ENCODE measurements around the gene AEBP1.
A peak's percentile ranks its signal among the peaks of the same experiment; 100 is the strongest.
"Not testable (repeated sequence)": the region's sequence is repeated elsewhere in the genome, so short reads cannot be mapped to it uniquely, and the experiment has no call there.

The AEBP1 gene

DNA sequence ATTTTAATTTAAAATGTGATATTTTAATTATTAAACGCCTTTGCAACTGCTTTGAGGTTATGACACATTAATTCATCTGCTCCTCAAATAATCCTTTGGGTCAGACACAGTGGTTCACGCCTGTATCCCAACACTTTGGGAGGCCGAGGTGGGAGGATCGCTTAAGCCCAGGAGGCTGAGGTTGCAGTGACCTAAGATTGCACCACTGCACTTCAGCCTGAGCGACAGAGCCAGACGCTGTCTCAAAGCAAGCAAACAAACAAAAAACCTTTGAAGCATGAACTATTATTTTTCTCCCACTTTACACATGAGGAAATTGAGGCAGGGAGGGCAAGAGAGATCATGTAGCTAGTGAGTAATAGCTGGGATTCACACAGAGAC lies 20.7 kb downstream of the AEBP1 start:
- no peak for DNase-seq (ENCODE audit: low spot score)
- in situ Hi-C loops (cut with MboI; ENCODE audit: low sequenced_read_pairs, unreplicated experiment): no loop called here
- TF ChIP-seq, protein P1, sequence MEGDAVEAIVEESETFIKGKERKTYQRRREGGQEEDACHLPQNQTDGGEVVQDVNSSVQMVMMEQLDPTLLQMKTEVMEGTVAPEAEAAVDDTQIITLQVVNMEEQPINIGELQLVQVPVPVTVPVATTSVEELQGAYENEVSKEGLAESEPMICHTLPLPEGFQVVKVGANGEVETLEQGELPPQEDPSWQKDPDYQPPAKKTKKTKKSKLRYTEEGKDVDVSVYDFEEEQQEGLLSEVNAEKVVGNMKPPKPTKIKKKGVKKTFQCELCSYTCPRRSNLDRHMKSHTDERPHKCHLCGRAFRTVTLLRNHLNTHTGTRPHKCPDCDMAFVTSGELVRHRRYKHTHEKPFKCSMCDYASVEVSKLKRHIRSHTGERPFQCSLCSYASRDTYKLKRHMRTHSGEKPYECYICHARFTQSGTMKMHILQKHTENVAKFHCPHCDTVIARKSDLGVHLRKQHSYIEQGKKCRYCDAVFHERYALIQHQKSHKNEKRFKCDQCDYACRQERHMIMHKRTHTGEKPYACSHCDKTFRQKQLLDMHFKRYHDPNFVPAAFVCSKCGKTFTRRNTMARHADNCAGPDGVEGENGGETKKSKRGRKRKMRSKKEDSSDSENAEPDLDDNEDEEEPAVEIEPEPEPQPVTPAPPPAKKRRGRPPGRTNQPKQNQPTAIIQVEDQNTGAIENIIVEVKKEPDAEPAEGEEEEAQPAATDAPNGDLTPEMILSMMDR (IDR thresholded peaks at IDR 0.05; ENCODE audit: borderline replicate concordance, control extremely low read depth, extremely low read depth, insufficient read depth, missing control alignments): no peak

DNA sequence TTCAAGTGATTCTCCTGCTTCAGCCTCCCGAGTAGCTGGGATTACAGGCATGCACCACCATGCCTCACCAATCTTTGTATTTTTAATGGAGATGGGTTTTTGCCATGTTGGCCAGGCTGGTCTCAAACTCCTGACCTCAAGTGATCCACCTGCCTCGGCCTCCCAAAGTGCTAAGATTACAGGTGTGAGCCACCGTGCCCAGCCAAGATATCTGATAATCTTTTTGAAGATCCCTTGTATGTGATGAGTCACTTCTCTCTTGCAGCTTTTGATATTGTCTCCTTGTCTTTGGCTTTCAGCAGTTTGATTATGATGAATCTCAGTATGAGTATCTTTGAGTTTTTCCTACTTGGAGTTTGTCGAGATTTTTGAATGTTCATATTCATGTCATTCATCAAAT lies 22.4 kb downstream of the AEBP1 start:
- DNase-seq (ENCODE audit: low spot score); in situ Hi-C loops (cut with MboI; ENCODE audit: low sequenced_read_pairs, unreplicated experiment): not testable (repeated sequence)

DNA sequence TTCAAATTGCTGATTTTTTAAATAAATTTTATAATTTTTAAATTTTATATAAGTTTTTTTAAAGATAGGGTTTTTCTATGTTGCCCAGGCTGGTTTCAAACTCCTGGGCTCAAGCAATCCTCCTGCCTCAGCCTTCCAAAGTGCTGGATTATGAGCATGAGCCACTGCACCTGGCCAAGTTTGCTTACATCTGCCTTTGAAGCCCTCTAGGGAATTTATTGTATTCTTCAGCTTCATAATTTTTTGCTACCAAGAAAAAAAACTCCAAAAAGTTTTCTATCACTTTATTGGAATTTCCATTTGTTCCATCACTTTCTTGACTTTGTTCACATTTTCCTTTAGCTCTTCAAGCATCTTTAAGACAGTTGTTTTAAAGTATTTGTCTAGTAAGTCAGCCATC lies 23.0 kb downstream of the AEBP1 start:
- in situ Hi-C loops (cut with MboI; ENCODE audit: low sequenced_read_pairs, unreplicated experiment): no loop called here
- no peak for DNase-seq (ENCODE audit: low spot score)
- TF ChIP-seq, protein P1 (IDR thresholded peaks at IDR 0.05; ENCODE audit: borderline replicate concordance, control extremely low read depth, extremely low read depth, insufficient read depth, missing control alignments): no peak

DNA sequence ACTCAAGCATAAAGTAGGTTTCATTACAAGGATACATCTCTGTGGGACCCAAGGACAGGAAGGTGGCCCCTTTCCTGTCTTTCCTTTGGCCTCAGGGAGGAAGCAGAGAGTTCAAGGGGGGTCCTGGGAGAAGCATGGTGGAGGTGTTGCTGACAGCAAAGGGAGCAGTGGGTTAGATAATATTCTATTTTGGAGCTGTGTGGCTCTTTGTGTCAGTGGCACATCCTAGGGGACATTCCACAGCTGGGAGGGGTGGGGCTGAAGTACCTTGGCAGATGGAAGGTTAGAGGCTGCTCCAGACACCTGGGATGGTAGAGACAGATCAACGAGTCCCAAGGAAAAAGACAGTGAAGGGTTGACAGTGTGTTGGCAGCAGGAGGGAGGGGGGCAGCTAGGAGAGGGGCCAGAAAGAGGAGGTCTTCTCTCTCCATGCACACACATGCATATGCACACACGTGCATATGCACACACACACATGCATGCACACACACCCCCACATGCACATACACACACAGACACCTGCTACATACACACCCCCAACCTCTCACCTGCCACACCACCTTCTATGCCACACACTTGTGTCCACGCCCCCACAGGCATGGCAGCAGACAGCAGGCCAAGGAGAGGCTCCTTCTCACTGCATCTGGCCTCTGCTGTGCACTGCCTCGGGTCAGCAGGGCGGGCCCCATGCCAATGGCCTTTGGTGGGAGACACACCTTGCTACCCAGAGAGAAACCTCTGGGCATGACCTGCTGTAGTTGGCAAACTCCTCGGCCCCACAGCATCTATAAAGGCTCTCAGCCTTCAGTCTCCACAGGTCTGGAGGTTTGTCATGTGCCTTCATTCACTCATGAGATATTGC lies 24.8 kb downstream of the AEBP1 start:
- in situ Hi-C loops (cut with MboI; ENCODE audit: low sequenced_read_pairs, unreplicated experiment): no loop called here
- no peak for DNase-seq (ENCODE audit: low spot score)
- TF ChIP-seq, protein P1 (IDR thresholded peaks at IDR 0.05; ENCODE audit: borderline replicate concordance, control extremely low read depth, extremely low read depth, insufficient read depth, missing control alignments): no peak

DNA sequence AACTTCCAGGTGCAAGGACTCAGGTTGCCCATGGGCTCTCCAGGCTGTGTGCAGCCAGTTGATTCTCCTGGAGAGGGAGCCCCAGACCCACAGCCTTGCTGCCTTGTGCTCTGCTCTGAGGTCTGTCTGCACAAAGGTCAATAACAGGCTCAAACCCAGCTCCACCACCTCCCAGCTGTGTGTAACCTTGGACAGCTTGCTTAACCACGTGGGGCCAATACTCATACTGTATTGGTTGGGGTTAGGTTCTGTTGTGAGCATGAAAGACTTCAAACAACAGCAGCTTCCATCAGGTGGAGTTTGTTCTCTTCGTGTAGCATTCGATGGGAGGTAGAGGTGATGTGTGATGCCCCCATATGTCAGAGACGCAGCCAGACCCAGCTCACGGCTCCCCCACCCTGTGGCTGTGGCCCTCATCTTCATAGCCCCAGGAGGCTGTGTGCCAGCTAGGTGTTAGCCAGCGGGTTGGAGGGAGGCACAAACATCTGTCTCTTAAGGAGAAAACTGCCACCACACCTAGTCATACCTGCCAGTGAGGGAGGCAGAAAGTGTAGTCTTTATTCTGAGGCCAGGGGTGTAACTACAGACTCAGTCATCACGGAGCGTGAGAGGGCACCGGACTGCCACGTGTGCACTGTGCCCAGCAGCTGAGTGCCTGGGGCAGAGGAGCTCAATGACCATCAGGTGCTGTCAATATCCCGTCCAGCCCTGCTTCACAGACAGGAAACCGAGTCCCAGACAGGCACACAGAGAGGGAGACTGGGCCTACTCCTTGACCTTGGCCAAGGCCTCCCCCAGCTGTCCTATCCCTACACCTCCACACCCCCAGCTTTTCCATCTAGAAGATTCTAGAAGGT lies 27.3 kb downstream of the AEBP1 start:
- in situ Hi-C loops (cut with MboI; ENCODE audit: low sequenced_read_pairs, unreplicated experiment): no loop called here
- TF ChIP-seq, protein P1 (IDR thresholded peaks at IDR 0.05; ENCODE audit: borderline replicate concordance, control extremely low read depth, extremely low read depth, insufficient read depth, missing control alignments): peak; percentile 31
- DNase-seq (ENCODE audit: low spot score): no peak

DNA sequence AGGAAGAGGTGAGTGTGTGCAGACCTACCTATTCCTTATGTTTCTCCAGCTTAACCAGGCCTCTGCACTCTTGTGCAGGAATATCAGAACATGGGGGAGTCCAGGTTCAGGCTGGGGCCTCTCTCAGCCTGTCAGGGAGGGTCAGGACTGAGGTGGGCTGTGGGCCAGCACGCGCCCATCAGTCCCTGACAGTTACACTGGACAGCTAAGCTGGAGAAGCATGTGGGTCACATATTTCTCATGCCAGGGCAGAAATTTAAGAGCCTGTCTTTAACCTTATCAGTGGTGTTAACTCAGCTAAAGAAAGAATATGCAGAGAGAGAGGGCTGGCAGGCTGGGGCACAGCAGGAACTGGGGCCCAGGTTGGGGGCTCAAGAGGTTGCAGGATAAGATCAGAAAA lies 27.9 kb downstream of the AEBP1 start:
- TF ChIP-seq, protein P1 (IDR thresholded peaks at IDR 0.05; ENCODE audit: borderline replicate concordance, control extremely low read depth, extremely low read depth, insufficient read depth, missing control alignments): no peak
- DNase-seq (ENCODE audit: low spot score): no peak
- in situ Hi-C loops (cut with MboI; ENCODE audit: low sequenced_read_pairs, unreplicated experiment): no loop called here

DNA sequence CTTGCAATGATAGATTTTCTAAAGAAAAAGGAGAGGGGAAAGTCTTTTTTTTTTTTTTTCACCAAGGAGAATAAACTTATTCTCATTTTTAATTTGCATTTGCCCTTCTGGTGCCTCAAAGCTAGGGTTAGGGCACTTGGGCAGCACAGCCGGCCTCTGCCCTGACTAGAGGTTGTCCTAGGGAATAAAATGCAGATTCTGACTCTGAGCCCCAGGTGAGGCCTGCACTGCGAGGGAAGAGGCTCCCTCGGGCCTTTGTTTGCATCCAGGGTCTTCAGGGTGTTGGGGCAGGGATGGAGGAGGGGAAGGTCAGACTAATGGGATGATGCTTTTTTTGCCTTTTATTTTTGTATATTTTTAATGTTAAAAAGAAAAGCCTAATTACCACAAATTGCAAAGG lies 29.1 kb downstream of the AEBP1 start:
- TF ChIP-seq, protein P1 (IDR thresholded peaks at IDR 0.05; ENCODE audit: borderline replicate concordance, control extremely low read depth, extremely low read depth, insufficient read depth, missing control alignments): no peak
- in situ Hi-C loops (cut with MboI; ENCODE audit: low sequenced_read_pairs, unreplicated experiment): no loop called here
- no peak for DNase-seq (ENCODE audit: low spot score)

Measured in GM13976 (cell line).